Keratinocyte (primary cell): ENCODE results near the gene SMYD1.

Experiments used
- EZH2 ChIP-seq: IDR thresholded peaks from one replicate; pipeline ENCODE4 v1.6.1; 2012; ENCODE audit warnings: inconsistent platforms, mild to moderate bottlenecking, low read length, moderate library complexity
- TF ChIP-seq, protein P1 (sequence below), 3 experiments: IDR thresholded peaks in 1 of 3; conservative IDR thresholded peaks in 1 of 3; optimal IDR thresholded peaks in 1 of 3; 2 replicates in 2 of 3; 3 replicates in 1 of 3; pipeline versions ENCODE3 to v1.5.1; 2011; ENCODE audit warnings: low read length in 3 of 3, mild to moderate bottlenecking in 3 of 3, moderate library complexity in 2 of 3, control low read depth in 1 of 3, inconsistent platforms in 1 of 3; ENCODE audit not compliant: insufficient read depth in 2 of 3; ENCODE audit errors: extremely low read depth in 1 of 3

DNA sequence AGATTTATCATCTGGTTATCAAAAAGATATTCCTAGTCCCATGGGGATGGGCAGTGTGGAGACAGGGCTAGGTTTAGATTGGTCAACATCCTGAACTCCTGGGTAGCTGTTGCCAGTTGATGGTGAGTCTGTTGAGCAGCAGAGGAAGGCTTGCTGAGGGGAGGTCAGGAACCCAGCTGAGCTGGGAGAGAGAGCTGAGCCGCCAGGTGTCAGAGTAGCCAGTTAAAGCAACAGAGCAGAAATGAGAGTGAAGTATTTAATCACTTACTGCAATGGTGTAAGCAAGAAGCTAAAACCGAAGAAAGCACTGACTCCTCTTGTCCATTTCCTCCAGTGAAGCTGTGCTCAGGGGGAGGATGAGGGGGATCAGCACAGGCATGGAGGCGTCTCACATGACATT lies 29.6 kb downstream of the SMYD1 start:
- TF ChIP-seq, protein P1, sequence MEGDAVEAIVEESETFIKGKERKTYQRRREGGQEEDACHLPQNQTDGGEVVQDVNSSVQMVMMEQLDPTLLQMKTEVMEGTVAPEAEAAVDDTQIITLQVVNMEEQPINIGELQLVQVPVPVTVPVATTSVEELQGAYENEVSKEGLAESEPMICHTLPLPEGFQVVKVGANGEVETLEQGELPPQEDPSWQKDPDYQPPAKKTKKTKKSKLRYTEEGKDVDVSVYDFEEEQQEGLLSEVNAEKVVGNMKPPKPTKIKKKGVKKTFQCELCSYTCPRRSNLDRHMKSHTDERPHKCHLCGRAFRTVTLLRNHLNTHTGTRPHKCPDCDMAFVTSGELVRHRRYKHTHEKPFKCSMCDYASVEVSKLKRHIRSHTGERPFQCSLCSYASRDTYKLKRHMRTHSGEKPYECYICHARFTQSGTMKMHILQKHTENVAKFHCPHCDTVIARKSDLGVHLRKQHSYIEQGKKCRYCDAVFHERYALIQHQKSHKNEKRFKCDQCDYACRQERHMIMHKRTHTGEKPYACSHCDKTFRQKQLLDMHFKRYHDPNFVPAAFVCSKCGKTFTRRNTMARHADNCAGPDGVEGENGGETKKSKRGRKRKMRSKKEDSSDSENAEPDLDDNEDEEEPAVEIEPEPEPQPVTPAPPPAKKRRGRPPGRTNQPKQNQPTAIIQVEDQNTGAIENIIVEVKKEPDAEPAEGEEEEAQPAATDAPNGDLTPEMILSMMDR (optimal IDR thresholded peaks at IDR 0.05 in 1 of 3, IDR thresholded peaks at IDR 0.05 in 1 of 3, conservative IDR thresholded peaks at IDR 0.05 in 1 of 3; ENCODE audit: extremely low read depth in 1 of 3, insufficient read depth in 2 of 3, low read length in 3 of 3), result no peak
- TF ChIP-seq EZH2, result no peak
